IPS-18a (cell line): ENCODE data around the gene PTBP3.
"Not testable (repeated sequence)": the region's sequence is repeated elsewhere in the genome, so short reads cannot be mapped to it uniquely, and the experiment has no call there.

Experiments used
- H3K27ac ChIP-seq: one replicate; pipeline ENCODE4 v1.5.1; 2013; ENCODE audit warnings: low read length
- H3K27me3 ChIP-seq: one replicate; pipeline ENCODE4 v1.6.1; 2013; ENCODE audit warnings: mild to moderate bottlenecking, low read length; ENCODE audit not compliant: control insufficient read depth, insufficient read depth
- H3K36me3 ChIP-seq: one replicate; pipeline ENCODE4 v1.6.1; 2013; ENCODE audit warnings: low read depth, low read length; ENCODE audit not compliant: control insufficient read depth
- H3K4me1 ChIP-seq: one replicate; pipeline ENCODE4 v1.6.1; 2013; ENCODE audit warnings: low read depth, low read length; ENCODE audit not compliant: control insufficient read depth
- H3K4me3 ChIP-seq: one replicate; pipeline ENCODE4 v1.5.1; 2013; ENCODE audit warnings: low read length
- H3K9ac ChIP-seq: one replicate; pipeline ENCODE4 v1.6.1; 2013; ENCODE audit warnings: mild to moderate bottlenecking, low read length, moderate library complexity
- H3K9me3 ChIP-seq: one replicate; pipeline ENCODE4 v1.6.1; 2013; ENCODE audit warnings: low read depth, low read length; ENCODE audit not compliant: control insufficient read depth

The PTBP3 gene

GRCh38 chr9:112280904-112281303 lies 52.5 kb downstream of the PTBP3 start:
- H3K27me3 ChIP-seq: no peaks in the 10 kb centered on the region
- H3K9me3 ChIP-seq: peaks cover 12% of the 10 kb centered on the region
- H3K4me3 ChIP-seq: no peak overlapping the region
- H3K4me1 ChIP-seq: peaks cover 13% of the 10 kb centered on the region
- no peak overlapping the region for H3K27ac ChIP-seq
- H3K9ac ChIP-seq: no peak overlapping the region
- no peaks in the 10 kb centered on the region for H3K36me3 ChIP-seq

- H3K4me1 ChIP-seq: peaks cover 17% of the 10 kb centered on the region
- H3K9me3 ChIP-seq: peaks cover 11% of the 10 kb centered on the region
- H3K9ac ChIP-seq: no peak overlapping the region
- H3K4me3 ChIP-seq: no peak overlapping the region
- H3K36me3 ChIP-seq: no peaks in the 10 kb centered on the region
- H3K27me3 ChIP-seq: no peaks in the 10 kb centered on the region
- no peak overlapping the region for H3K27ac ChIP-seq
Observed at GRCh38 chr9:112279501-112279900, 53.9 kb downstream of the PTBP3 start.

GRCh38 chr9:112278152-112278551 lies 55.3 kb downstream of the PTBP3 start:
- no peaks in the 10 kb centered on the region for H3K36me3 ChIP-seq
- H3K27ac ChIP-seq: no peak overlapping the region
- H3K9ac ChIP-seq: no peak overlapping the region
- H3K27me3 ChIP-seq: no peaks in the 10 kb centered on the region
- H3K4me3 ChIP-seq: no peak overlapping the region
- H3K4me1 ChIP-seq: peaks cover 19% of the 10 kb centered on the region
- H3K9me3 ChIP-seq: no peaks in the 10 kb centered on the region

- no peak overlapping the region for H3K4me3 ChIP-seq
Observed at GRCh38 chr9:112274600-112274999, 58.8 kb downstream of the PTBP3 start.

GRCh38 chr9:112273876-112274275 lies 59.5 kb downstream of the PTBP3 start:
- Histone ChIP-seq H3K36me3 (no peaks in the 10 kb centered on the region), H3K27ac (no peak overlapping the region), H3K27me3 (no peaks in the 10 kb centered on the region), H3K4me3 (no peak overlapping the region), H3K4me1 (peaks cover 16% of the 10 kb centered on the region), H3K9me3 (no peaks in the 10 kb centered on the region), H3K9ac (no peak overlapping the region)

More at GRCh38 chr9:112274600-112274999, 58.8 kb downstream of the PTBP3 start:
- H3K27me3 ChIP-seq: no peaks in the 10 kb centered on the region
- H3K9me3 ChIP-seq: no peaks in the 10 kb centered on the region
- H3K27ac ChIP-seq: no peak overlapping the region
- H3K36me3 ChIP-seq: no peaks in the 10 kb centered on the region
- H3K9ac ChIP-seq: no peak overlapping the region
- H3K4me1 ChIP-seq: peaks cover 19% of the 10 kb centered on the region

GRCh38 chr9:112271466-112272098 lies 61.8 kb downstream of the PTBP3 start:
- Histone ChIP-seq H3K9me3 (no peaks in the 10 kb centered on the region), H3K9ac (no peak overlapping the region), H3K4me3 (no peak overlapping the region), H3K27ac (no peak overlapping the region), H3K36me3 (no peaks in the 10 kb centered on the region), H3K27me3 (no peaks in the 10 kb centered on the region), H3K4me1 (peaks cover 6% of the 10 kb centered on the region)

- no peaks in the 10 kb centered on the region for H3K27me3 ChIP-seq
- H3K36me3 ChIP-seq: peaks cover 4% of the 10 kb centered on the region
Observed at GRCh38 chr9:112268413-112268812, 65.0 kb downstream of the PTBP3 start.

GRCh38 chr9:112267086-112267485 lies 66.3 kb downstream of the PTBP3 start:
- not testable (repeated sequence) for H3K36me3 ChIP-seq, H3K27ac ChIP-seq, H3K4me3 ChIP-seq

More at GRCh38 chr9:112268413-112268812, 65.0 kb downstream of the PTBP3 start:
- Histone ChIP-seq H3K27ac (no peak overlapping the region), H3K4me3 (no peak overlapping the region), H3K4me1 (no peaks in the 10 kb centered on the region), H3K9ac (no peak overlapping the region), H3K9me3 (no peaks in the 10 kb centered on the region)

GRCh38 chr9:112265391-112265790 lies 68.0 kb downstream of the PTBP3 start:
- H3K27me3 ChIP-seq: no peaks in the 10 kb centered on the region
- no peak overlapping the region for H3K27ac ChIP-seq
- peaks cover 4% of the 10 kb centered on the region for H3K36me3 ChIP-seq
- no peak overlapping the region for H3K9ac ChIP-seq
- no peaks in the 10 kb centered on the region for H3K9me3 ChIP-seq
- H3K4me3 ChIP-seq: no peak overlapping the region
- no peaks in the 10 kb centered on the region for H3K4me1 ChIP-seq

More at GRCh38 chr9:112267086-112267485, 66.3 kb downstream of the PTBP3 start:
- not testable (repeated sequence) for H3K4me1 ChIP-seq, H3K9ac ChIP-seq, H3K9me3 ChIP-seq, H3K27me3 ChIP-seq

GRCh38 chr9:112262577-112262976 lies 70.8 kb downstream of the PTBP3 start:
- Histone ChIP-seq H3K9me3 (no peaks in the 10 kb centered on the region), H3K9ac (no peak overlapping the region), H3K27me3 (no peaks in the 10 kb centered on the region), H3K27ac (no peak overlapping the region), H3K4me3 (no peak overlapping the region), H3K4me1 (no peaks in the 10 kb centered on the region), H3K36me3 (peaks cover 4% of the 10 kb centered on the region)

GRCh38 chr9:112261133-112261532 lies 72.3 kb downstream of the PTBP3 start:
- Histone ChIP-seq H3K4me3 (no peak overlapping the region), H3K27me3 (no peaks in the 10 kb centered on the region), H3K27ac (no peak overlapping the region), H3K36me3 (no peaks in the 10 kb centered on the region), H3K9ac (no peak overlapping the region), H3K4me1 (no peaks in the 10 kb centered on the region), H3K9me3 (no peaks in the 10 kb centered on the region)

GRCh38 chr9:112258106-112258505 lies 75.3 kb downstream of the PTBP3 start:
- Histone ChIP-seq H3K36me3 (no peaks in the 10 kb centered on the region), H3K9ac (no peak overlapping the region), H3K27ac (no peak overlapping the region), H3K9me3 (no peaks in the 10 kb centered on the region), H3K27me3 (no peaks in the 10 kb centered on the region), H3K4me3 (no peak overlapping the region), H3K4me1 (no peaks in the 10 kb centered on the region)
